Ovary (tissue), 3 donors: ENCODE measurements around the gene POLD1.

Experiments
- CTCF ChIP-seq, 3 donors: fragments of 450-650 bp in 2 of 3; fragments of 200-600 bp in 1 of 3; IDR thresholded peaks; one replicate each; pipeline versions ENCODE4 v1.5.1 to v1.8.0; 2016 to 2022; ENCODE audit warnings: antibody characterized with exemption in 3 of 3, mild to moderate bottlenecking in 1 of 3
- EP300 ChIP-seq: sonication (generic); formaldehyde crosslinking; IDR thresholded peaks from one replicate; pipeline ENCODE4 v1.6.1; 2017; ENCODE audit warnings: antibody characterized with exemption
- POLR2A ChIP-seq: fragments of 450-650 bp; IDR thresholded peaks from one replicate; pipeline ENCODE4 v1.6.1; 2017; ENCODE audit warnings: antibody characterized with exemption, mild to moderate bottlenecking, moderate library complexity
- donor health status: DM: no; HTN: no; CAD: no.

- TF ChIP-seq CTCF (IDR thresholded peaks at IDR 0.05) (no peak), POLR2A (no peak), EP300 (no peak)
Observed at GRCh38 chr19:50459067-50459456, 74.9 kb downstream of the POLD1 start.
